PC-3 (cell line): Measurements from ENCODE around the gene MYOZ2. TPM values are rescaled to one million over a fixed set of nuclear protein-coding genes. Genes with fewer than 3 reads are reported as not detected.

Experiments
- ATAC-seq: fragments of 200-7000 bp; cut with Tn5 transposase; 2 replicates; pipeline ENCODE4 v1.9.1; 2020; ENCODE audit warnings: mild to moderate bottlenecking, moderate library complexity
- BruUV-seq: library from RNA; stranded (reverse); fragments of 400-500 nt; replicated peaks from 2 replicates; lab custom pipeline; 2021; lab: Mats Ljungman, UMichigan
- CTCF ChIA-PET: fragments of 300-600 bp; sonication (Branson Sonifier 250); formaldehyde crosslinking; loops from one replicate; lab custom pipeline; 2022; ENCODE audit warnings: antibody characterized with exemption; lab: Charles Lee
- POLR2A ChIA-PET: fragments of 300-600 bp; sonication (Branson Sonifier 250); formaldehyde crosslinking; loops from one replicate; lab custom pipeline; 2022; ENCODE audit warnings: antibody characterized with exemption; ENCODE audit not compliant: unreplicated experiment; lab: Charles Lee
- DNase-seq: peaks from one replicate; pipeline ENCODE4 v3.0.0-alpha.2; 2015
- H2AFZ ChIP-seq: fragments of 300-600 bp; sonication (generic); 2 replicates; pipeline ENCODE4 v1.6.0; 2016; ENCODE audit warnings: antibody characterized with exemption, low read length
- H3F3A ChIP-seq: fragments of 300-600 bp; sonication (generic); one replicate; pipeline ENCODE4 v1.6.0; 2017; ENCODE audit warnings: antibody characterized with exemption, low read length, control low read depth, mild to moderate bottlenecking; ENCODE audit not compliant: unreplicated experiment
- H3K27ac ChIP-seq: fragments of 300-600 bp; sonication (generic); 2 replicates; pipeline ENCODE4 v1.5.1; 2016; ENCODE audit warnings: mild to moderate bottlenecking, low read length
- H3K27me3 ChIP-seq: fragments of 300-600 bp; sonication (generic); 2 replicates; pipeline ENCODE4 v1.6.1; 2016; ENCODE audit warnings: low read length, mixed read lengths
- H3K36me3 ChIP-seq: fragments of 300-600 bp; sonication (generic); 2 replicates; pipeline ENCODE4 v1.6.1; 2016; ENCODE audit warnings: low read depth, mixed run types, low read length, mixed read lengths
- H3K4me1 ChIP-seq: fragments of 300-600 bp; sonication (generic); 2 replicates; pipeline ENCODE4 v1.5.1; 2016; ENCODE audit warnings: low read length; ENCODE audit not compliant: insufficient read depth
- H3K4me2 ChIP-seq: fragments of 300-600 bp; sonication (generic); 2 replicates; pipeline ENCODE4 v1.6.0; 2016; ENCODE audit warnings: low read length
- H3K4me3 ChIP-seq: fragments of 300-600 bp; sonication (generic); 2 replicates; pipeline ENCODE4 v1.5.1; 2016; ENCODE audit warnings: mild to moderate bottlenecking, low read length, mixed read lengths
- H3K79me2 ChIP-seq: fragments of 300-600 bp; sonication (generic); 2 replicates; pipeline ENCODE4 v1.6.1; 2017; ENCODE audit warnings: low read length, mixed read lengths
- H3K9ac ChIP-seq: fragments of 300-600 bp; sonication (generic); 2 replicates; pipeline ENCODE4 v1.6.0; 2016; ENCODE audit warnings: mild to moderate bottlenecking, low read length
- H3K9me2 ChIP-seq: fragments of 300-600 bp; sonication (generic); replicated peaks from 2 replicates; pipeline ENCODE4 v1.6.1; 2016; ENCODE audit warnings: mixed run types, low read length, mixed read lengths
- H3K9me3 ChIP-seq: fragments of 300-600 bp; sonication (generic); 2 replicates; pipeline ENCODE4 v1.6.1; 2016; ENCODE audit warnings: low read length, mixed read lengths
- H4K20me1 ChIP-seq: fragments of 300-600 bp; sonication (generic); 2 replicates; pipeline ENCODE4 v1.6.1; 2016; ENCODE audit warnings: low read length, mixed read lengths
- EZH2 ChIP-seq: fragments of 300-600 bp; sonication (generic); IDR thresholded peaks from one replicate; pipeline ENCODE4 v1.6.1; 2017; ENCODE audit warnings: antibody characterized with exemption, mild to moderate bottlenecking, low read length; ENCODE audit not compliant: unreplicated experiment
- EZH2phosphoT487 ChIP-seq: fragments of 300-600 bp; sonication (generic); IDR thresholded peaks from 2 replicates; pipeline ENCODE4 v1.6.1; 2018; ENCODE audit warnings: mild to moderate bottlenecking, antibody characterized with exemption, low read length, borderline replicate concordance
- intact Hi-C: fragments of 100-400 bp; cut with micrococcal nuclease; formaldehyde crosslinking; loops from 2 replicates; pipeline ENCODE4 v1.9.0; 2023
- total RNA-seq: library from RNA; depleted of rRNA; stranded (reverse); fragments of >200 nt; gene quantifications from 2 replicates; pipeline ENCODE4 v1.2.3, GENCODE V29; 2014
- TF ChIP-seq, protein P1 (sequence below): fragments of 300-600 bp; sonication (generic); conservative IDR thresholded peaks from 2 replicates; pipeline ENCODE4 v1.5.1; 2017; ENCODE audit warnings: antibody characterized with exemption, low read depth, mild to moderate bottlenecking, low read length

MYOZ2 gene
- total RNA-seq, 1 experiment from 2014 or later: not detected

DNA sequence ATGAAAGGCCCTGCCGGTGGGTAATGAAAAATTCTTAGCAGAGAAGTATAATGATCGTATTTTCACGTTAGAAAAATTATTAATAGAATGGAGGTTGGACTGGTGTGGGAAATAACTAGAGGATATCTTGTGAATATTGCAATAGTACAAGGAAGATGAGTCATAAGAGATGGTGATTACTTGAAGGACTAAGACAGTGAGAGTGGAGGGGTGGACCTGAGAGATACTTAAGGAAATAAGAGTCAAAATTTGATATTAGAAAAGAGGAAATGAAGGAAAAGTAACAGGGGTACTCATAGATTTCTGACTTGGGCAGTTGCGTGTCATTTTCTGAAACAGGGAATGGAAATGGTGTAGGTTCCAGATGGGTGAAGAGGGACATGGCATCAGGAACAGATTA lies 75.1 kb downstream of the MYOZ2 start:
- no peak overlapping the region for H3K9ac ChIP-seq

DNA sequence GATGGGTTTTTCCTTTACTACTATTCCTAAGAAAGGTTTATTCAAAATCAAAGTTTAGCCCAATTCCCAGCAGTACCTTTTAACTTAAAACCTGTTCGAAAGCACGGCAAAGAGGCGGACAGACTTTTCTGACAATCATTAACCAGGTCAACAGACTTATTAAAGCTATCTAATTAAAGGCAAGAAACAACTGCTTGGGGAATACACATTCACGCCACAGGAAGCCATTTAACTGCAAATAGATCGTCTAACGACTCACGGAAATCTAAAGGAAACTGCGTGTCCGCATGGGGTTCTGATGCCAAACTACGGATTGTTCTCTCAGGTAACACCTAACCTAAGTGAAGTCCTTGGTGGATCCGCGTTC lies 76.2 kb downstream of the MYOZ2 start:
- H3K79me2 ChIP-seq: peaks cover 49% of the 10 kb centered on the region
- H3K27me3 ChIP-seq: no peaks in the 10 kb centered on the region
- intact Hi-C loops: loop anchor here (1.0 to 5.0 kb wide), 3 partner anchors 75 to 224 kb away; no protein-coding TSS in a partner anchor
- peak; percentile 0; the same call in 1 of the 2 replicates for ATAC-seq
- ChIA-PET CTCF (no interaction called here), POLR2A (no interaction called here)
- peaks cover 12% of the 10 kb centered on the region for H4K20me1 ChIP-seq
- no peaks in the 10 kb centered on the region for H3K36me3 ChIP-seq
- H2AFZ ChIP-seq: peak overlapping the region; percentile 65
- H3K27ac ChIP-seq: peak overlapping the region; percentile 79
- DNase-seq: no peak
- H3K4me1 ChIP-seq: peaks cover 28% of the 10 kb centered on the region
- H3K4me3 ChIP-seq: peak overlapping the region; percentile 71
- peak overlapping the region; percentile 84 for H3K4me2 ChIP-seq
- peaks cover 7% of the 10 kb centered on the region for H3F3A ChIP-seq
- 0 out of 2 replicates have a peak, but pooled peaks cover 6% of the 10 kb centered on the region for H3K9me2 ChIP-seq
- BruUV-seq: TSS peak; percentile 94
- TF ChIP-seq EZH2phosphoT487 (no peak), EZH2 (no peak)
- TF ChIP-seq, protein P1, sequence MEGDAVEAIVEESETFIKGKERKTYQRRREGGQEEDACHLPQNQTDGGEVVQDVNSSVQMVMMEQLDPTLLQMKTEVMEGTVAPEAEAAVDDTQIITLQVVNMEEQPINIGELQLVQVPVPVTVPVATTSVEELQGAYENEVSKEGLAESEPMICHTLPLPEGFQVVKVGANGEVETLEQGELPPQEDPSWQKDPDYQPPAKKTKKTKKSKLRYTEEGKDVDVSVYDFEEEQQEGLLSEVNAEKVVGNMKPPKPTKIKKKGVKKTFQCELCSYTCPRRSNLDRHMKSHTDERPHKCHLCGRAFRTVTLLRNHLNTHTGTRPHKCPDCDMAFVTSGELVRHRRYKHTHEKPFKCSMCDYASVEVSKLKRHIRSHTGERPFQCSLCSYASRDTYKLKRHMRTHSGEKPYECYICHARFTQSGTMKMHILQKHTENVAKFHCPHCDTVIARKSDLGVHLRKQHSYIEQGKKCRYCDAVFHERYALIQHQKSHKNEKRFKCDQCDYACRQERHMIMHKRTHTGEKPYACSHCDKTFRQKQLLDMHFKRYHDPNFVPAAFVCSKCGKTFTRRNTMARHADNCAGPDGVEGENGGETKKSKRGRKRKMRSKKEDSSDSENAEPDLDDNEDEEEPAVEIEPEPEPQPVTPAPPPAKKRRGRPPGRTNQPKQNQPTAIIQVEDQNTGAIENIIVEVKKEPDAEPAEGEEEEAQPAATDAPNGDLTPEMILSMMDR: no peak
- H3K9ac ChIP-seq: peak overlapping the region; percentile 89
- no peaks in the 10 kb centered on the region for H3K9me3 ChIP-seq

More for the DNA sequence above, 75.1 kb downstream of the MYOZ2 start:
- no peak overlapping the region for H3K4me3 ChIP-seq
- ATAC-seq (no peak), DNase-seq (no peak)
- peak overlapping the region; percentile 84 for H3K4me2 ChIP-seq
- peaks cover 28% of the 10 kb centered on the region for H3K4me1 ChIP-seq
- no TSS peak for BruUV-seq
- no peaks in the 10 kb centered on the region for H3K9me3 ChIP-seq
- TF ChIP-seq EZH2phosphoT487: no peak
- TF ChIP-seq, protein P1: no peak
- H4K20me1 ChIP-seq: peaks cover 12% of the 10 kb centered on the region
- peaks cover 7% of the 10 kb centered on the region for H3F3A ChIP-seq
- POLR2A ChIA-PET: no interaction called here
- H3K9me2 ChIP-seq: 0 out of 2 replicates have a peak, but pooled peaks cover 6% of the 10 kb centered on the region
- peaks cover 38% of the 10 kb centered on the region for H3K79me2 ChIP-seq
- intact Hi-C loops: loop anchor here (5.0 kb wide), 1 partner anchor 77 kb away; no protein-coding TSS in a partner anchor
- H3K36me3 ChIP-seq: no peaks in the 10 kb centered on the region
- CTCF ChIA-PET: no interaction called here
- no peak overlapping the region for H2AFZ ChIP-seq
- no peaks in the 10 kb centered on the region for H3K27me3 ChIP-seq
- no peak overlapping the region for H3K27ac ChIP-seq

DNA sequence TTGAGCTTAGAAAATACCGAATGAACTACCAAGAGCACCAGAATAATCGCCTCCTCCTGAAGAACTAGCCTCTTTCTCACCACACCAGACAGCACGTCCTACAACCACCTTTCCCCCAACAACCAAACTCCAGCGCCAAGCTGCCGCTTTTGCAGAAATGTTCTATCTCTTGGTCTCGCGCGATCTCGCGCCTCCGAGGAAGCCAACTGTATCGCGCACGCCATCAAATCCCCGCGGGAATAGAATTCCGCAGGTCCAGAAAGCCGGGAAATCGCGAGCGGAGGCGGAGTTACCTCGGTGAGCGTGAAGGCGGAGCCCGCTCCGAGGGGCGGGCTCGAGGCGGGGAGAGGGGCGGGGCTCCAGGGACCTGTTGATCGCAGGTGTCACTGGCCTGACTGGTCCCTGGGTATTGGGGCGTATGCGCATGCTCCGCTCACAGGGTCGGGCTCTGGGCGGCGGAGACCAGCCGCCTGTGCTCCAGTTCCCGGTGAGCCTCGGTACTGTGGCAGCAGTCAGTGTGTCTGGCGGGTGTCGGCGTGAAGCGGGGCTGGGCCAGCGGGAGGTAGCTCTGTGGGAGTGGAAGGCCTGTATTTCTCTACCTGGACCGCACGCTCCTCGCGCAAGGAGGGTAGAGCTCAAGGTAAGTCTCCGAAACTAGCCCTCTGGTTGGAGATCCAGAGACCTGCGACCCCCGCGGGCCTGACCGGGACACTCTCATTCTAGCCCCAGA lies 76.8 kb downstream of the MYOZ2 start, which contains the start of gene USP53:
Gene USP53, plus strand, starts transcription at position 480 of the 730 bp plus-strand sequence. CDS start 27,047 bp downstream, outside the sequence.
- DNase-seq (peak; percentile 97), ATAC-seq (peak; percentile 84)
- Histone ChIP-seq H3F3A (peaks cover 7% of the 10 kb centered on the region), H3K9ac (peak within 1 kb of the TSS; percentile 89), H3K4me3 (peak within 1 kb of the TSS; percentile 89), H3K9me3 (no peaks in the 10 kb centered on the region), H4K20me1 (peaks cover 12% of the 10 kb centered on the region), H3K36me3 (no peaks in the 10 kb centered on the region), H3K4me2 (peak within 1 kb of the TSS; percentile 84), H3K27ac (peak within 1 kb of the TSS; percentile 79), H3K9me2 (0 out of 2 replicates have a peak, but pooled peaks cover 6% of the 10 kb centered on the region), H3K79me2 (peaks cover 54% of the 10 kb centered on the region), H3K4me1 (peaks cover 28% of the 10 kb centered on the region), H2AFZ (peak within 1 kb of the TSS; percentile 69), H3K27me3 (no peaks in the 10 kb centered on the region)
- intact Hi-C loops: loop anchor here (1.0 to 5.0 kb wide), 3 partner anchors 75 to 224 kb away; no protein-coding TSS in a partner anchor
- BruUV-seq: no TSS peak
- ChIA-PET POLR2A (no interaction called here), CTCF (interaction anchor here (0.5 kb wide), 1 partner anchor 178 kb away, joined by 3 read pairs; no protein-coding TSS in a partner anchor)
- TF ChIP-seq EZH2: no peak
- TF ChIP-seq, protein P1: no peak
- TF ChIP-seq EZH2phosphoT487: no peak
